GM12878 (cell line): ENCODE measurements around the gene ESPL1. TPM values are rescaled to one million over a fixed set of nuclear protein-coding genes. Genes with fewer than 3 reads are reported as not detected.
A peak's percentile ranks its signal among the peaks of the same experiment; 100 is the strongest.

Experiments
- ATAC-seq: fragments of 200-7000 bp; cut with Tn5 transposase; 3 replicates; pipeline ENCODE4 v1.9.1; 2020; ENCODE audit warnings: mild to moderate bottlenecking, moderate library complexity
- BruUV-seq: library from RNA; stranded (reverse); fragments of 400-500 nt; replicated peaks from 2 replicates; lab custom pipeline; 2021; lab: Mats Ljungman, UMichigan
- CTCF ChIA-PET: fragments of 300-600 bp; sonication (Branson Sonifier 250); formaldehyde crosslinking; extraction: SDS; loops from one replicate; lab custom pipeline; 2021; ENCODE audit warnings: inconsistent platforms; lab: Yijun Ruan, JAX
- POLR2A ChIA-PET: fragments of 350-600 bp; formaldehyde crosslinking; extraction: SDS; loops from one replicate; lab custom pipeline; 2021; ENCODE audit warnings: inconsistent platforms; lab: Charles Lee
- RAD21 ChIA-PET: fragments of 300-600 bp; sonication (Branson Sonifier 250); formaldehyde crosslinking; loops from one replicate; lab custom pipeline; 2023; ENCODE audit warnings: antibody characterized with exemption; ENCODE audit not compliant: unreplicated experiment; lab: Charles Lee
- SMC1A ChIA-PET: fragments of 300-600 bp; sonication (Branson Sonifier 250); formaldehyde crosslinking; loops from one replicate; lab custom pipeline; 2023; ENCODE audit not compliant: unreplicated experiment, uncharacterized antibody; lab: Charles Lee
- DNase-seq: peaks from one replicate; pipeline ENCODE4 v3.0.0-alpha.2; 2011; ENCODE audit warnings: low read depth, low spot score
- FAIRE-seq: peaks from 3 replicates; lab custom pipeline; 2011; peaks lifted over from hg19 to GRCh38; lab: Jason Lieb, UNC
- H2AFZ ChIP-seq: 2 replicates; pipeline ENCODE4 v1.6.0; 2011; ENCODE audit warnings: low read depth, low read length, control low read depth; ENCODE audit not compliant: control insufficient read depth
- H3K27ac ChIP-seq: 2 replicates; pipeline ENCODE4 v1.5.1; 2011; ENCODE audit warnings: control low read depth; ENCODE audit not compliant: control insufficient read depth, insufficient read depth
- H3K27me3 ChIP-seq, 2 experiments: replicated peaks in 1 of 2; 2 replicates each; pipeline versions ENCODE4 v1.6.0 to v1.6.1; 2011; ENCODE audit warnings: low read length in 1 of 2; ENCODE audit not compliant: control insufficient read depth in 2 of 2, insufficient read depth in 2 of 2
- H3K36me3 ChIP-seq, 2 experiments: 2 replicates each; pipeline ENCODE4 v1.5.1; 2011; ENCODE audit warnings: low read length in 1 of 2; ENCODE audit not compliant: control insufficient read depth in 2 of 2, insufficient read depth in 2 of 2
- H3K4me1 ChIP-seq: 2 replicates; pipeline ENCODE4 v1.6.1; 2011; ENCODE audit warnings: mild to moderate bottlenecking, low read length, moderate library complexity, mixed read lengths; ENCODE audit not compliant: control insufficient read depth, insufficient read depth
- H3K4me2 ChIP-seq: 2 replicates; pipeline ENCODE4 v1.6.0; 2011; ENCODE audit warnings: control low read depth; ENCODE audit not compliant: control insufficient read depth, insufficient read depth
- H3K4me3 ChIP-seq: fragments of 200-600 bp; sonication (generic); 2 replicates; pipeline ENCODE4 v1.5.1; 2016
- H3K79me2 ChIP-seq: 2 replicates; pipeline ENCODE4 v1.6.0; 2011; ENCODE audit warnings: low read length; ENCODE audit not compliant: control insufficient read depth, insufficient read depth
- H3K9ac ChIP-seq: 2 replicates; pipeline ENCODE4 v1.8.0; 2011; ENCODE audit warnings: low read length, control low read depth, mixed read lengths; ENCODE audit not compliant: control insufficient read depth, insufficient read depth
- H3K9me3 ChIP-seq: replicated peaks from 3 replicates; pipeline ENCODE4 v1.5.1; 2011; ENCODE audit warnings: mild to moderate bottlenecking, low read length; ENCODE audit not compliant: control insufficient read depth, insufficient read depth
- H4K20me1 ChIP-seq: 2 replicates; pipeline ENCODE4 v1.6.0; 2011; ENCODE audit not compliant: control insufficient read depth, insufficient read depth
- BCL11A ChIP-seq: IDR thresholded peaks from 2 replicates; pipeline ENCODE4 v1.6.1; 2011; ENCODE audit warnings: low read depth, low read length
- CEBPB ChIP-seq, 2 experiments: fragments of 150-350 bp in 1 of 2; IDR thresholded peaks; 2 replicates each; pipeline ENCODE4 v1.6.1; 2012 to 2014; ENCODE audit warnings: low read depth in 2 of 2, low read length in 2 of 2, borderline replicate concordance in 1 of 2, inconsistent platforms in 1 of 2
- CHD2 ChIP-seq: IDR thresholded peaks from 2 replicates; pipeline ENCODE4 v1.6.1; 2011; ENCODE audit warnings: low read depth, low read length, improper control_type of control experiment, borderline replicate concordance
- CREM ChIP-seq: IDR thresholded peaks from 2 replicates; pipeline ENCODE4 v1.6.1; 2014; ENCODE audit warnings: antibody characterized with exemption, low read depth
- GABPA ChIP-seq: IDR thresholded peaks from 2 replicates; pipeline ENCODE4 v1.6.1; 2014; ENCODE audit warnings: antibody characterized with exemption, low read depth, mild to moderate bottlenecking, inconsistent platforms
- HCFC1 ChIP-seq: fragments of 150-350 bp; IDR thresholded peaks from 2 replicates; pipeline ENCODE4 v1.6.1; 2014; ENCODE audit warnings: low read length
- IKZF1 ChIP-seq: fragments of 450-650 bp; conservative IDR thresholded peaks from 2 replicates; pipeline ENCODE4 v1.6.1; 2017; ENCODE audit warnings: antibody characterized with exemption, mild to moderate bottlenecking
- JUNB ChIP-seq: IDR thresholded peaks from 2 replicates; pipeline ENCODE4 v1.6.1; 2016; ENCODE audit warnings: antibody characterized with exemption, mild to moderate bottlenecking
- KAT2A ChIP-seq: conservative IDR thresholded peaks from 2 replicates; pipeline ENCODE4 v1.6.1; 2011; ENCODE audit warnings: low read depth, low read length; ENCODE audit not compliant: control insufficient read depth
- KLF5 ChIP-seq: fragments of 450-650 bp; IDR thresholded peaks from 2 replicates; pipeline ENCODE4 v1.6.1; 2014; ENCODE audit warnings: mild to moderate bottlenecking; ENCODE audit not compliant: partially characterized antibody
- RELA ChIP-seq: fragments of 450-650 bp; IDR thresholded peaks from 2 replicates; pipeline ENCODE4 v1.8.0; 2014; ENCODE audit warnings: borderline replicate concordance; ENCODE audit not compliant: partially characterized antibody
- RUNX3 ChIP-seq: IDR thresholded peaks from 2 replicates; pipeline ENCODE4 v1.6.1; 2012; ENCODE audit warnings: low read length, inconsistent platforms
- SPI1 ChIP-seq: IDR thresholded peaks from 2 replicates; pipeline ENCODE4 v1.6.1; 2011; ENCODE audit warnings: low read depth, mild to moderate bottlenecking, low read length, moderate library complexity, borderline replicate concordance; ENCODE audit not compliant: insufficient read depth
- YY1 ChIP-seq: IDR thresholded peaks from 2 replicates; pipeline ENCODE4 v1.6.1; 2011; ENCODE audit warnings: low read depth, mild to moderate bottlenecking, low read length
- WGBS: methylation state at CpG from one replicate; pipeline ENCODE4 v1.1.6; 2016; ENCODE audit warnings: low lambda C conversion rate; ENCODE audit not compliant: insufficient replicate concordance, insufficient coverage; ENCODE audit errors: missing lambda C conversion rate; 5-methylcytosine and 5-hydroxymethylcytosine counted together
- in situ Hi-C: fragments of 300-500 bp; cut with MboI; formaldehyde crosslinking; loops from 9 replicates; pipeline ENCODE4 v1.14.3; 2018; ENCODE audit warnings: mixed read lengths
- intact Hi-C: fragments of 100-400 bp; cut with micrococcal nuclease; formaldehyde crosslinking; loops from one replicate; pipeline ENCODE4 v1.14.2; 2022; ENCODE audit not compliant: unreplicated experiment
- polyA plus RNA-seq, 11 experiments: library from polyadenylated mRNA; depleted of rRNA in 4 of 11; unstranded in 6 of 11; stranded (reverse) in 5 of 11; fragments of >200 nt; fragmentation: Nextera tagmentation in 4 of 11; fragmentation: Illumina TruSeq in 1 of 11; extraction: Ambion mirVana in 4 of 11; extraction: Trizol in 1 of 11; gene quantifications; 1 replicate in 1 of 11; 2 replicates in 10 of 11; pipeline versions ENCODE4 v1.2.1 to v1.2.3, GENCODE V29; 2011 to 2016; ENCODE audit warnings: inconsistent platforms in 2 of 11, missing spikeins in 2 of 11, low read depth in 1 of 11
- total RNA-seq, 4 experiments: library from RNA; depleted of rRNA in 3 of 4; stranded (reverse); fragments of >200 nt in 3 of 4; fragmentation: Illumina TruSeq in 1 of 4; extraction: Trizol in 1 of 4; gene quantifications; 2 replicates each; pipeline versions ENCODE4 v1.2.1 to v1.2.3, GENCODE V29; 2013 to 2021
- TF ChIP-seq, protein P1 (sequence below): IDR thresholded peaks from 2 replicates; pipeline ENCODE4 v1.6.1; 2011; ENCODE audit warnings: borderline replicate concordance, low read depth, mild to moderate bottlenecking, moderate library complexity, low read length; ENCODE audit not compliant: insufficient read depth, poor library complexity, severe bottlenecking
- TF ChIP-seq, protein P2 (sequence below): fragments of 450-650 bp; IDR thresholded peaks from 2 replicates; pipeline ENCODE4 v1.6.1; 2017; ENCODE audit warnings: mild to moderate bottlenecking, moderate library complexity

The ESPL1 gene
- total and polyA plus RNA-seq, 10 of the 15 experiments (the other 5 are each of a cell fraction or from before 2014, with no cell fraction given): 2.1 to 61.9 (median 21.2) TPM

DNA sequence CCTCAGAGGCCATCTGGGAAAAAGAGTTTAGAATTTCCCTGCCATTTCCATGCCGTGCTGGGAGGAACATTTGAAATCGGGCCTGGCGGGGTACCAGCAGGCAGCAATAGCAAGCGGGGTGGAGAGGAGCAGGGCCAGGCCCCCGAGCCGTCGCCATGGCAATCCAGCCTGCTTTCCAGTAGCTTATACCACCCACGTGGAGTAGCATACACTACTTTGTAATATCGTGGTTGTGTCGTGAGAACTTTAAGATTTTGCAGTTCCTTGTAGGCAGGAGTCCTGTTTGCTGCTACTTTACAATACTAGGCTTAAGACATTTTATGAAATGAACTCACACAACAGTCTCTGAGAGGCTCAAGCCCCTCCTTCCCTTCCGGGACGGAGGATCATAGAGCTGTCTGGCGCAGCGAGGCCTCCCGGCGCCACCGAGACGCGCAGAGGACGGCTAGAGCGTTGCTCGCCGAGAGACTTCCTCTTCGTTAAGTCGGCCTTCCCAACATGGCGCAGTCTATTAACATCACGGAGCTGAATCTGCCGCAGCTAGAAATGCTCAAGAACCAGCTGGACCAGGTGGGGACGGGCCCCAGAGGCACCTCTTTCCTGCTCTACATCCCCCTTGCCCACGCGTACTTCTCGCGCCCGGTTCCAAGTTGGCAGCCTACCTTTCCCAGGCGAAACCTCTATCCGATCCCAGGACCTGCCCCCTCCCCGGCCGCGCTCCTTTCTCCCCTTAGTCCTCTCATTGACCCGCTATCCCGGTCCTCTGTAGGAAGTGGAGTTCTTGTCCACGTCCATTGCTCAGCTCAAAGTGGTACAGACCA is 27.2 kb downstream of the ESPL1 start, which contains the start of gene PFDN5:
PFDN5 (plus strand) TSS at position 473 of the 821 bp plus-strand sequence; CDS start at position 499, 26 bp downstream.
- Histone ChIP-seq H3K27me3 (no peaks in the 10 kb centered on the region), H3K4me2 (peak within 1 kb of the TSS; percentile 81), H3K9ac (peak within 1 kb of the TSS; percentile 87), H3K79me2 (peaks cover 24% of the 10 kb centered on the region), H3K9me3 (no peaks in the 10 kb centered on the region), H2AFZ (peak within 1 kb of the TSS; percentile 98), H3K27ac (peak within 1 kb of the TSS; percentile 75), H3K36me3 (peaks cover 7 to 17% of the 10 kb centered on the region in 2 experiments; a peak in 3 of 4 replicates), H3K4me3 (peak within 1 kb of the TSS; percentile 82), H4K20me1 (no peaks in the 10 kb centered on the region; the same call in 1 of the 2 replicates), H3K4me1 (peaks cover 21% of the 10 kb centered on the region)
- in situ Hi-C loops: no loop called here
- DNase-seq: peak; percentile 73
- intact Hi-C loops: loop anchor here (1.0 kb wide), 1 partner anchor 26 kb away; the partner anchor contains the start of gene AAAS
- BruUV-seq: no TSS peak
- peak; percentile 84 for FAIRE-seq
- ChIA-PET CTCF (interaction anchor here (0.6 to 12.9 kb wide), 21 partner anchors 9 to 229 kb away, joined by 3 to 315 read pairs (median 4); partner anchors contain the start of genes AAAS, ESPL1 and ITGB7), POLR2A (interaction anchor here (0.7 to 2.3 kb wide), 15 partner anchors 9 to 138 kb away, joined by 3 to 24 read pairs (median 4); partner anchors contain the start of genes AAAS, CSAD, ESPL1 and ZNF740), SMC1A (interaction anchor here (0.6 to 2.9 kb wide), 17 partner anchors 9 to 196 kb away, joined by 3 to 27 read pairs (median 5); partner anchors contain the start of genes AAAS, CSAD, ESPL1 and ZNF740), RAD21 (interaction anchor here (0.7 to 3.8 kb wide), 19 partner anchors 12 to 192 kb away, joined by 3 to 29 read pairs (median 3); partner anchors contain the start of genes AAAS, ESPL1 and SOAT2)
- ATAC-seq: peak; percentile 95
- 4% methylated on average over 41 of the region's 42 CpGs for WGBS
- no peak for TF ChIP-seq BCL11A
- 0 out of 2 replicates have a peak, but pooled peaks have one; percentile 33 for TF ChIP-seq CHD2
- TF ChIP-seq, protein P1, sequence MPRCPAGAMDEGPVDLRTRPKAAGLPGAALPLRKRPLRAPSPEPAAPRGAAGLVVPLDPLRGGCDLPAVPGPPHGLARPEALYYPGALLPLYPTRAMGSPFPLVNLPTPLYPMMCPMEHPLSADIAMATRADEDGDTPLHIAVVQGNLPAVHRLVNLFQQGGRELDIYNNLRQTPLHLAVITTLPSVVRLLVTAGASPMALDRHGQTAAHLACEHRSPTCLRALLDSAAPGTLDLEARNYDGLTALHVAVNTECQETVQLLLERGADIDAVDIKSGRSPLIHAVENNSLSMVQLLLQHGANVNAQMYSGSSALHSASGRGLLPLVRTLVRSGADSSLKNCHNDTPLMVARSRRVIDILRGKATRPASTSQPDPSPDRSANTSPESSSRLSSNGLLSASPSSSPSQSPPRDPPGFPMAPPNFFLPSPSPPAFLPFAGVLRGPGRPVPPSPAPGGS: peak; percentile 47
- TF ChIP-seq HCFC1: peak; percentile 76
- TF ChIP-seq SPI1: peak; percentile 85
- TF ChIP-seq KLF5: no peak
- peak; percentile 80 for TF ChIP-seq CREM
- peak; percentile 97 for TF ChIP-seq YY1
- TF ChIP-seq JUNB: no peak
- TF ChIP-seq CEBPB (IDR thresholded peaks at IDR 0.05; ENCODE audit: borderline replicate concordance in 1 of 2, low read depth in 2 of 2, low read length in 2 of 2): no peak
- TF ChIP-seq, protein P2, sequence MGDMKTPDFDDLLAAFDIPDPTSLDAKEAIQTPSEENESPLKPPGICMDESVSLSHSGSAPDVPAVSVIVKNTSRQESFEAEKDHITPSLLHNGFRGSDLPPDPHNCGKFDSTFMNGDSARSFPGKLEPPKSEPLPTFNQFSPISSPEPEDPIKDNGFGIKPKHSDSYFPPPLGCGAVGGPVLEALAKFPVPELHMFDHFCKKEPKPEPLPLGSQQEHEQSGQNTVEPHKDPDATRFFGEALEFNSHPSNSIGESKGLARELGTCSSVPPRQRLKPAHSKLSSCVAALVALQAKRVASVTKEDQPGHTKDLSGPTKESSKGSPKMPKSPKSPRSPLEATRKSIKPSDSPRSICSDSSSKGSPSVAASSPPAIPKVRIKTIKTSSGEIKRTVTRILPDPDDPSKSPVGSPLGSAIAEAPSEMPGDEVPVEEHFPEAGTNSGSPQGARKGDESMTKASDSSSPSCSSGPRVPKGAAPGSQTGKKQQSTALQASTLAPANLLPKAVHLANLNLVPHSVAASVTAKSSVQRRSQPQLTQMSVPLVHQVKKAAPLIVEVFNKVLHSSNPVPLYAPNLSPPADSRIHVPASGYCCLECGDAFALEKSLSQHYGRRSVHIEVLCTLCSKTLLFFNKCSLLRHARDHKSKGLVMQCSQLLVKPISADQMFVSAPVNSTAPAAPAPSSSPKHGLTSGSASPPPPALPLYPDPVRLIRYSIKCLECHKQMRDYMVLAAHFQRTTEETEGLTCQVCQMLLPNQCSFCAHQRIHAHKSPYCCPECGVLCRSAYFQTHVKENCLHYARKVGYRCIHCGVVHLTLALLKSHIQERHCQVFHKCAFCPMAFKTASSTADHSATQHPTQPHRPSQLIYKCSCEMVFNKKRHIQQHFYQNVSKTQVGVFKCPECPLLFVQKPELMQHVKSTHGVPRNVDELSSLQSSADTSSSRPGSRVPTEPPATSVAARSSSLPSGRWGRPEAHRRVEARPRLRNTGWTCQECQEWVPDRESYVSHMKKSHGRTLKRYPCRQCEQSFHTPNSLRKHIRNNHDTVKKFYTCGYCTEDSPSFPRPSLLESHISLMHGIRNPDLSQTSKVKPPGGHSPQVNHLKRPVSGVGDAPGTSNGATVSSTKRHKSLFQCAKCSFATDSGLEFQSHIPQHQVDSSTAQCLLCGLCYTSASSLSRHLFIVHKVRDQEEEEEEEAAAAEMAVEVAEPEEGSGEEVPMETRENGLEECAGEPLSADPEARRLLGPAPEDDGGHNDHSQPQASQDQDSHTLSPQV: no peak
- peak; percentile 77 for TF ChIP-seq GABPA
- no peak for TF ChIP-seq KAT2A
- no peak for TF ChIP-seq RELA
- peak; percentile 77 for TF ChIP-seq IKZF1
- TF ChIP-seq RUNX3: no peak
